Mesenchymal stem cell (in vitro differentiated cells and primary cell): ENCODE results near the gene PTPRO.

Experiments
- DNase-seq: peaks from one replicate; pipeline ENCODE4 v3.0.0-alpha.2; 2013
- H2AFZ ChIP-seq: one replicate; pipeline ENCODE4 v1.6.1; 2013; ENCODE audit warnings: low read depth, mild to moderate bottlenecking, control low read depth, inconsistent platforms, low read length, moderate library complexity
- H2AK5ac ChIP-seq: 2 replicates; pipeline ENCODE4 v1.6.1; 2013; ENCODE audit warnings: low read length, moderate library complexity, mild to moderate bottlenecking, inconsistent platforms; ENCODE audit not compliant: severe bottlenecking
- H2BK120ac ChIP-seq: one replicate; pipeline ENCODE4 v1.6.1; 2013; ENCODE audit warnings: low read depth, mild to moderate bottlenecking, inconsistent platforms, low read length, moderate library complexity
- H2BK12ac ChIP-seq, 2 experiments: one replicate each; pipeline ENCODE4 v1.6.1; 2013; ENCODE audit warnings: inconsistent platforms in 2 of 2, low read length in 2 of 2, mild to moderate bottlenecking in 2 of 2, moderate library complexity in 2 of 2, control low read depth in 1 of 2
- H2BK15ac ChIP-seq: one replicate; pipeline ENCODE4 v1.6.1; 2013; ENCODE audit warnings: mild to moderate bottlenecking, low read depth, inconsistent platforms; ENCODE audit not compliant: poor library complexity, severe bottlenecking
- H2BK5ac ChIP-seq: 2 replicates; pipeline ENCODE4 v1.6.1; 2013; ENCODE audit warnings: low read depth, mild to moderate bottlenecking, low read length, control low read depth, inconsistent platforms; ENCODE audit not compliant: poor library complexity, severe bottlenecking
- H3K14ac ChIP-seq, 2 experiments: one replicate each; pipeline ENCODE4 v1.6.1; 2013; ENCODE audit warnings: inconsistent platforms in 2 of 2, low read length in 2 of 2, control low read depth in 1 of 2, mild to moderate bottlenecking in 1 of 2, moderate library complexity in 1 of 2
- H3K18ac ChIP-seq, 2 experiments: one replicate each; pipeline ENCODE4 v1.6.1; 2013; ENCODE audit warnings: inconsistent platforms in 2 of 2, low read length in 2 of 2, control low read depth in 1 of 2, low read depth in 1 of 2, mild to moderate bottlenecking in 1 of 2
- H3K23ac ChIP-seq, 2 experiments: one replicate each; pipeline ENCODE4 v1.6.1; 2013; ENCODE audit warnings: inconsistent platforms in 2 of 2, low read length in 2 of 2, mild to moderate bottlenecking in 2 of 2, moderate library complexity in 2 of 2, control low read depth in 1 of 2
- H3K27ac ChIP-seq: 2 replicates; pipeline ENCODE4 v1.5.1; 2013; ENCODE audit warnings: mild to moderate bottlenecking, moderate library complexity, low read length, control low read depth, inconsistent platforms; ENCODE audit not compliant: poor library complexity, severe bottlenecking
- H3K27me3 ChIP-seq, 2 experiments: 2 replicates each; pipeline versions ENCODE4 v1.6.1 to v1.7.0; 2013; ENCODE audit warnings: low read length in 2 of 2, mild to moderate bottlenecking in 2 of 2, moderate library complexity in 2 of 2, control low read depth in 1 of 2, inconsistent platforms in 1 of 2; ENCODE audit not compliant: control insufficient read depth in 1 of 2, insufficient read depth in 1 of 2
- H3K36me3 ChIP-seq, 2 experiments: 2 replicates each; pipeline versions ENCODE4 v1.6.1 to v1.7.0; 2013; ENCODE audit warnings: low read length in 2 of 2, control low read depth in 1 of 2, inconsistent platforms in 1 of 2, low read depth in 1 of 2, mild to moderate bottlenecking in 1 of 2; ENCODE audit not compliant: insufficient read depth in 2 of 2, control insufficient read depth in 1 of 2
- H3K4ac ChIP-seq, 2 experiments: one replicate each; pipeline ENCODE4 v1.6.1; 2013; ENCODE audit warnings: inconsistent platforms in 2 of 2, low read length in 2 of 2, mild to moderate bottlenecking in 2 of 2, moderate library complexity in 2 of 2, control low read depth in 1 of 2, low read depth in 1 of 2
- H3K4me1 ChIP-seq: 2 replicates; pipeline ENCODE4 v1.6.1; 2013; ENCODE audit warnings: low read depth, low read length, control low read depth; ENCODE audit not compliant: control insufficient read depth, insufficient read depth
- H3K4me2 ChIP-seq: 2 replicates; pipeline ENCODE4 v1.6.1; 2013; ENCODE audit warnings: low read length, mild to moderate bottlenecking, inconsistent platforms; ENCODE audit not compliant: poor library complexity, severe bottlenecking
- H3K4me3 ChIP-seq, 2 experiments: 2 replicates each; pipeline versions ENCODE4 v1.5.1 to v1.7.0; 2013; ENCODE audit warnings: low read length in 2 of 2, mild to moderate bottlenecking in 2 of 2, control low read depth in 1 of 2, low read depth in 1 of 2; ENCODE audit not compliant: insufficient read depth in 1 of 2
- H3K79me1 ChIP-seq: replicated peaks from 2 replicates; pipeline ENCODE4 v1.6.1; 2013; ENCODE audit warnings: mild to moderate bottlenecking, control low read depth, low read length, inconsistent platforms; ENCODE audit not compliant: poor library complexity, severe bottlenecking
- H3K9ac ChIP-seq: 2 replicates; pipeline ENCODE4 v1.7.0; 2013; ENCODE audit warnings: mild to moderate bottlenecking, low read length, moderate library complexity
- H3K9me3 ChIP-seq: 2 replicates; pipeline ENCODE4 v1.7.0; 2013; ENCODE audit warnings: mild to moderate bottlenecking, low read length; ENCODE audit not compliant: control insufficient read depth
- H4K8ac ChIP-seq: one replicate; pipeline ENCODE4 v1.6.1; 2013; ENCODE audit warnings: inconsistent platforms, mild to moderate bottlenecking, low read length, moderate library complexity
- H4K91ac ChIP-seq: one replicate; pipeline ENCODE4 v1.6.1; 2013; ENCODE audit warnings: mild to moderate bottlenecking, low read length, inconsistent platforms
- WGBS: methylation state at CpG from one replicate; pipeline ENCODE4 v1.1.7; 2013; ENCODE audit warnings: mixed read lengths; 5-methylcytosine and 5-hydroxymethylcytosine counted together

PTPRO gene

DNA sequence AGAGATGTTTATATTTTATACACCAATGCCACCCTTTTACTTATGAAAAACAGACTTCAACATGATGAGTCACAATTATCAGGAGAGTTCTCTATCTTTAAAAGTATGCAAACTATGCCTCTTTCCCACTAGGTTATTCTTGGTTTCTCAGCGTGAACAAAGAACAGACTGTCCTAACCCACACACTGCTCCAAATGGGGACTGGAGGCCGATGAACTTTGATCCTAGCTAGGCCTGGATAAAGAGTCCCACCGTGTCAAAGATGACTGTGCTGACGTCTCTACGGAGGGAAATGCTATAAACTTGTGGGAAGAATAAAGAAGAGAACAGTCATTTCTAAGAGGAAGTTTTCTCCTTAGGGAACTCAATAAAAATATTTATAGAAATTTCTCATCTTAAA is 306.8 kb downstream of the PTPRO start:
- Histone ChIP-seq H2BK5ac (no peak overlapping the region), H3K18ac (no peak overlapping the region), H2BK15ac (no peak overlapping the region), H2BK120ac (no peak overlapping the region), H3K4me1 (peaks cover 4% of the 10 kb centered on the region), H3K4me2 (no peak overlapping the region), H2BK12ac (no peak overlapping the region), H2AK5ac (no peak overlapping the region), H4K91ac (no peak overlapping the region), H2AFZ (no peak overlapping the region), H3K4me3 (no peak overlapping the region), H3K27ac (peak overlapping the region; percentile 88), H3K14ac (no peak overlapping the region), H3K23ac (no peak overlapping the region), H4K8ac (no peak overlapping the region), H3K27me3 (no peaks in the 10 kb centered on the region), H3K36me3 (peaks cover 4 to 30% of the 10 kb centered on the region in 2 experiments), H3K9ac (peak overlapping the region; percentile 85), H3K79me1 (peaks cover 20% of the 10 kb centered on the region), H3K9me3 (no peaks in the 10 kb centered on the region), H3K4ac (no peak overlapping the region)
- WGBS, result 0% methylated on average over 1 of the region's 5 CpGs
- peak; percentile 97 for DNase-seq

- Histone ChIP-seq H3K18ac (no peak overlapping the region), H2AFZ (no peak overlapping the region), H3K27ac (peak overlapping the region; percentile 88), H2BK5ac (no peak overlapping the region), H3K4me3 (no peak overlapping the region), H2BK120ac (no peak overlapping the region), H3K23ac (no peak overlapping the region), H2AK5ac (no peak overlapping the region), H3K9ac (peak overlapping the region; percentile 85), H3K36me3 (peaks cover 3 to 23% of the 10 kb centered on the region in 2 experiments), H3K9me3 (no peaks in the 10 kb centered on the region), H3K14ac (no peak overlapping the region), H3K4ac (no peak overlapping the region), H3K4me2 (no peak overlapping the region), H4K91ac (no peak overlapping the region), H3K4me1 (peaks cover 4% of the 10 kb centered on the region), H3K27me3 (no peaks in the 10 kb centered on the region), H4K8ac (no peak overlapping the region), H3K79me1 (peaks cover 15% of the 10 kb centered on the region), H2BK15ac (no peak overlapping the region), H2BK12ac (no peak overlapping the region)
- DNase-seq, result peak; percentile 62
- no CpG with 5 or more reads among the region's 3 CpGs for WGBS
Measured at GRCh38 chr12:15629761-15630160, 307.5 kb downstream of the PTPRO start.

- Histone ChIP-seq H4K8ac (peak overlapping the region; percentile 89), H2BK5ac (no peak overlapping the region), H4K91ac (peak overlapping the region; percentile 87), H3K4me1 (peaks cover 4% of the 10 kb centered on the region), H3K9me3 (no peaks in the 10 kb centered on the region), H3K36me3 (peaks cover 3 to 20% of the 10 kb centered on the region in 2 experiments), H3K9ac (no peak overlapping the region), H2BK12ac (peak overlapping the region; percentile 27 to 44), H3K14ac (no peak overlapping the region), H2BK15ac (peak overlapping the region; percentile 86), H3K18ac (peak overlapping the region; percentile 79 to 92), H2AFZ (no peak overlapping the region), H2AK5ac (peak overlapping the region; percentile 65), H3K23ac (no peak overlapping the region), H3K27ac (peak overlapping the region; percentile 54), H3K4me2 (no peak overlapping the region), H2BK120ac (peak overlapping the region; percentile 54), H3K4me3 (no peak overlapping the region), H3K79me1 (peaks cover 9% of the 10 kb centered on the region), H3K27me3 (no peaks in the 10 kb centered on the region), H3K4ac (peak overlapping the region in 1 of 2 experiments; percentile 56)
- no peak for DNase-seq
- WGBS, result 43% methylated on average over 5 of the region's 6 CpGs
Measured at GRCh38 chr12:15631007-15631715, 308.9 kb downstream of the PTPRO start.

GRCh38 chr12:15632708-15633107 is 310.4 kb downstream of the PTPRO start:
- peak overlapping the region; percentile 69 for H2AK5ac ChIP-seq
- peaks cover 6% of the 10 kb centered on the region for H3K79me1 ChIP-seq
- H3K36me3 ChIP-seq, result peaks cover 3 to 20% of the 10 kb centered on the region in 2 experiments
- no peak for DNase-seq
- no peak overlapping the region for H3K14ac ChIP-seq
- H3K18ac ChIP-seq, result peak overlapping the region; percentile 43 to 88
- H4K91ac ChIP-seq, result peak overlapping the region; percentile 86
- H3K23ac ChIP-seq, result no peak overlapping the region
- H2BK12ac ChIP-seq, result peak overlapping the region; percentile 66 to 93
- H3K27me3 ChIP-seq, result no peaks in the 10 kb centered on the region
- H3K4me1 ChIP-seq, result peaks cover 9% of the 10 kb centered on the region
- H3K9me3 ChIP-seq, result no peaks in the 10 kb centered on the region
- 88% methylated on average over 4 of the region's 4 CpGs for WGBS
- H3K4me3 ChIP-seq, result no peak overlapping the region
- no peak overlapping the region for H2BK120ac ChIP-seq
- peak overlapping the region in 1 of 2 experiments; percentile 67 for H3K4ac ChIP-seq
- no peak overlapping the region for H2BK15ac ChIP-seq
- peak overlapping the region; percentile 31 for H2BK5ac ChIP-seq
- peak overlapping the region; percentile 41 for H3K27ac ChIP-seq
- peak overlapping the region; percentile 53 for H3K9ac ChIP-seq
- peak overlapping the region; percentile 64 for H4K8ac ChIP-seq
- no peak overlapping the region for H3K4me2 ChIP-seq
- no peak overlapping the region for H2AFZ ChIP-seq
